Testis (tissue), 3 donors: ENCODE results near the gene NUMB. TPM values are rescaled to one million over a fixed set of nuclear protein-coding genes. Genes with fewer than 3 reads are reported as not detected.

Experiments used
- DNase-seq: peaks from one replicate; pipeline ENCODE4 v3.0.0-alpha.2; 2019
- H3K27ac ChIP-seq, 2 donors: fragments of 200-600 bp; sonication (generic); one replicate each; pipeline ENCODE4 v1.5.1; 2019
- H3K27me3 ChIP-seq: fragments of 200-600 bp; sonication (generic); one replicate; pipeline ENCODE4 v1.5.1; 2019
- H3K36me3 ChIP-seq: fragments of 200-600 bp; sonication (generic); one replicate; pipeline ENCODE4 v1.5.1; 2017; ENCODE audit warnings: low read depth; ENCODE audit errors: missing control alignments
- H3K4me1 ChIP-seq: fragments of 200-600 bp; sonication (generic); one replicate; pipeline ENCODE4 v1.5.1; 2019
- H3K4me3 ChIP-seq, 2 donors: fragments of 200-600 bp; sonication (generic); one replicate each; pipeline ENCODE4 v1.5.1; 2017 to 2019
- H3K9me3 ChIP-seq: fragments of 200-600 bp; sonication (generic); one replicate; pipeline ENCODE4 v1.5.1; 2017
- CTCF ChIP-seq, 3 experiments: fragments of 450-650 bp in 2 of 3; fragments of 200-600 bp in 1 of 3; sonication (generic) in 1 of 3; IDR thresholded peaks; one replicate each; pipeline ENCODE4 v1.5.1; 2016 to 2019; ENCODE audit warnings: antibody characterized with exemption in 3 of 3, mild to moderate bottlenecking in 2 of 3, moderate library complexity in 1 of 3
- POLR2A ChIP-seq: fragments of 450-650 bp; IDR thresholded peaks from one replicate; pipeline ENCODE4 v1.6.1; 2017; ENCODE audit warnings: antibody characterized with exemption, mild to moderate bottlenecking, moderate library complexity
- WGBS, 2 donors: methylation state at CpG; one replicate each; pipeline ENCODE4 v1.1.5; 2018; 5-methylcytosine and 5-hydroxymethylcytosine counted together
- intact Hi-C: fragments of 100-400 bp; cut with DNase I; formaldehyde crosslinking; loops from one replicate; pipeline ENCODE4 v1.15.1; 2023; ENCODE audit warnings: low total_unique reads
- polyA plus RNA-seq: library from polyadenylated mRNA; stranded (reverse); fragments of 350-450 nt; fragmentation: Illumina TruSeq; extraction: RNeasy Lipid Tissue Mini Kit (QIAGEN cat#74804); gene quantifications from one replicate; pipeline ENCODE4 v1.2.3, GENCODE V29; 2014; ENCODE audit warnings: low read depth, low replicate concordance; ENCODE audit not compliant: insufficient read depth
- total RNA-seq, 2 donors: library from RNA; depleted of rRNA; stranded (reverse); fragments of >200 nt; gene quantifications; one replicate each; pipeline ENCODE4 v1.2.3, GENCODE V29; 2016

The NUMB gene
- total and polyA plus RNA-seq, 3 donors from 2014 or later = 60.3 to 78.7 (median 69.7) TPM

GRCh38 chr14:73261520-73262426, 196.6 kb downstream of the NUMB start:
- no peaks in the 10 kb centered on the region for H3K4me1 ChIP-seq
- H3K9me3 ChIP-seq = no peaks in the 10 kb centered on the region
- H3K36me3 ChIP-seq = no peaks in the 10 kb centered on the region
- no peaks in the 10 kb centered on the region for H3K27me3 ChIP-seq
- TF ChIP-seq CTCF (IDR thresholded peaks at IDR 0.05) = no peak
- no peak for TF ChIP-seq POLR2A
- intact Hi-C loops = no loop called here
- DNase-seq = no peak
- no peak overlapping the region for H3K4me3 ChIP-seq
- 74 to 90% methylated on average over 6 to 15 of the region's 15 CpGs for WGBS, 2 donors
- no peak overlapping the region for H3K27ac ChIP-seq

GRCh38 chr14:73261075-73261474, 197.3 kb downstream of the NUMB start:
- Histone ChIP-seq H3K36me3 (no peaks in the 10 kb centered on the region), H3K27ac (no peak overlapping the region), H3K9me3 (no peaks in the 10 kb centered on the region), H3K4me3 (no peak overlapping the region), H3K4me1 (no peaks in the 10 kb centered on the region), H3K27me3 (no peaks in the 10 kb centered on the region)
- TF ChIP-seq CTCF (IDR thresholded peaks at IDR 0.05) (no peak), POLR2A (no peak)
- intact Hi-C loops = no loop called here
- 72 to 81% methylated on average over 3 to 6 of the region's 6 CpGs for WGBS, 2 donors
- DNase-seq = no peak

- no peaks in the 10 kb centered on the region for H3K27me3 ChIP-seq
- H3K4me1 ChIP-seq = no peaks in the 10 kb centered on the region
- H3K9me3 ChIP-seq = no peaks in the 10 kb centered on the region
- no peak overlapping the region for H3K27ac ChIP-seq
- intact Hi-C loops = no loop called here
- DNase-seq = no peak
- H3K36me3 ChIP-seq = no peaks in the 10 kb centered on the region
- 69 to 86% methylated on average over 3 to 11 of the region's 11 CpGs for WGBS, 2 donors
- no peak overlapping the region for H3K4me3 ChIP-seq
- TF ChIP-seq POLR2A (no peak), CTCF (IDR thresholded peaks at IDR 0.05) (no peak)
Measured at GRCh38 chr14:73260574-73260973, 197.8 kb downstream of the NUMB start.

- H3K27ac ChIP-seq = no peak overlapping the region
- H3K4me1 ChIP-seq = no peaks in the 10 kb centered on the region
- no peaks in the 10 kb centered on the region for H3K27me3 ChIP-seq
- TF ChIP-seq POLR2A (no peak), CTCF (IDR thresholded peaks at IDR 0.05) (no peak)
- no peaks in the 10 kb centered on the region for H3K9me3 ChIP-seq
- no peak overlapping the region for H3K4me3 ChIP-seq
- 91 to 96% methylated on average over 9 of the region's 9 CpGs for WGBS, 2 donors
- no peaks in the 10 kb centered on the region for H3K36me3 ChIP-seq
- intact Hi-C loops = no loop called here
- DNase-seq = no peak
Measured at GRCh38 chr14:73259837-73260236, 198.5 kb downstream of the NUMB start.
